ENCODE measurements around the gene EEF1B2. TPM values are rescaled to one million over a fixed set of nuclear protein-coding genes. Genes with fewer than 3 reads are reported as not detected.
"Not testable (repeated sequence)": the region's sequence is repeated elsewhere in the genome, so short reads cannot be mapped to it uniquely, and the experiment has no call there.

EEF1B2 gene
- total and polyA plus RNA-seq, 5 experiments from 2014 or later = 1,094 to 1,693 (median 1,324) TPM

DNA sequence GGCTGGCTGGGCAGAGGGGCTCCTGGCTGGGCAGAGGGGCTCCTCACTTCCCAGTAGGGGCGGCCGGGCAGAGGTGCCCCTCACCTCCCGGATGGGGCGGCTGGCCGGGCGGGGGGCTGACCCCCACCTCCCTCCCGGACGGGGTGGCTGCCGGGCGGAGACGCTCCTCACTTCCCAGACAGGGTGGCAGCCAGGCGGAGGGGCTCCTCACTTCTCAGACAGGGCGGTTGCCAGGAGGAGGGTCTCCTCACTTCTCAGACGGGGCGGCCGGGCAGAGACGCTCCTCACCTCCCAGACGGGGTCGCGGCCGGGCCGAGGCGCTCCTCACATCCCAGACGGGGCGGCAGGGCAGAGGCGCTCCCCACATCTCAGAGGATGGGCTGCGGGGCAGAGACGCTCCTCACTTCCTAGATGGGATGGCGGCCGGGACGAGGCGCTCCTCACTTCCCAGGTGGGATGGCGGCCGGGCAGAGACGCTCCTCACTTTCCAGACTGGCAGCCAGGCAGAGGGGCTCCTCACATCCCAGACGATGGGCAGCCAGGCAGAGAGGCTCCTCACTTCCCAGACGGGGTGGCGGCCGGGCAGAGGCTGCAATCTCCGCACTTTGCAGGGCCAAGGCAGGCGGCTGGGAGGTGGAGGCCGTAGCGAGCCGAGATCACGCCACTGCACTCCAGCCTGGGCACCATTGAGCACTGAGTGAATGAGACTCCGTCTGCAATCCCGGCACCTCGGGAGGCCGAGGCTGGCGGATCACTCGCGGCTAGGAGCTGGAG is 12.1 kb downstream of the EEF1B2 start:
- H3K4me1 Mint-ChIP-seq, POLR2A ChIA-PET, H3K27ac Mint-ChIP-seq, H3K36me3 Mint-ChIP-seq, H3K4me3 Mint-ChIP-seq, ATAC-seq, H3K9me3 Mint-ChIP-seq, DNase-seq: not testable (repeated sequence)
- H3K27me3 Mint-ChIP-seq = peaks cover 0 to 10% (median 1%) of the 10 kb centered on the region in 5 donors

DNA sequence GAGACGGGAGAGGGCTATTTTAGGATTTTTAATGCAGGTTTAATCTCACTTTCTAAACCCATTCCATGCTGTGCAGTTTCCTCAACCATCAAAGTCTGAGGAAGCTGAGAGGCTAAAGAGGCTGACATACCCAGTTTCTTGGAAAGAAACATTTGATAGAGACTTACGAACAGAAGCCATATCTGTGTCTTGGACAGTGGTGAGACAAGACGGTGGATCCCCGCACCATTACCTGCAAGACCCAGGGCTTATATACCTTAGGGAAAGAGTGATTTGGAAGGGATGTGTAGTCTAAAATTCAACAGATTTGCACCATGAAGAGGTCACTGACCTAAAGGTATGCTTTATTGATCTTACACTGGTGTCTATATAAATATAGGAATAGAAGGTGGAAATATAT is 13.5 kb downstream of the EEF1B2 start:
- POLR2A ChIA-PET = no interaction called here
- no peak overlapping the region for H3K27ac Mint-ChIP-seq
- DNase-seq = no peak
- H3K4me1 Mint-ChIP-seq = peaks cover 0 to 2% (median 0%) of the 10 kb centered on the region in 4 donors
- no peaks in the 10 kb centered on the region for H3K9me3 Mint-ChIP-seq
- peaks cover 0 to 11% (median 1%) of the 10 kb centered on the region in 5 donors for H3K27me3 Mint-ChIP-seq
- ATAC-seq = no peak
- H3K4me3 Mint-ChIP-seq = no peak overlapping the region
- H3K36me3 Mint-ChIP-seq = peaks cover 0 to 9% (median 0%) of the 10 kb centered on the region in 3 donors

DNA sequence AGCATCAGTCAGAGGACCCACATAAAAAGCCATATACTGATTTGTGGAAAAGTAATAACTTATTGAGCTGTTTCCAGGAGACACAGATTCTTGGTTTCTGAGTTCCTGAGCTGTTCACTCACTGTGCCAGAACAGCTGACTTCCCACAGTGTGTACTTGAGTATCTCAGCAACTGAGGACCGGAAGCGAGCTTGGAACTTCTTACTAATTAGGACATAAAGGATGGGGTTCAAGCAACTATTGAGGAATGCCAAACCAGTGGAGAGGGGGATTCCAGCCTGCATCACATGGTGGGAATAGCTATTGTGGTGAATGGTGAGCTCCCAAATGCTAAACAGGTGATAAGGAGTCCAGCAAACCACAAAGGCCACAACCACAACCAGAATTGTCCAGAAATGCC is 16.4 kb downstream of the EEF1B2 start:
- no peaks in the 10 kb centered on the region for H3K36me3 Mint-ChIP-seq
- no peak overlapping the region for H3K4me3 Mint-ChIP-seq
- no peak overlapping the region for H3K27ac Mint-ChIP-seq
- peaks cover 0 to 11% (median 5%) of the 10 kb centered on the region in 5 donors for H3K27me3 Mint-ChIP-seq
- DNase-seq = no peak
- POLR2A ChIA-PET = no interaction called here
- no peaks in the 10 kb centered on the region for H3K9me3 Mint-ChIP-seq
- H3K4me1 Mint-ChIP-seq = peaks cover 0 to 2% (median 0%) of the 10 kb centered on the region in 4 donors
- no peak for ATAC-seq

DNA sequence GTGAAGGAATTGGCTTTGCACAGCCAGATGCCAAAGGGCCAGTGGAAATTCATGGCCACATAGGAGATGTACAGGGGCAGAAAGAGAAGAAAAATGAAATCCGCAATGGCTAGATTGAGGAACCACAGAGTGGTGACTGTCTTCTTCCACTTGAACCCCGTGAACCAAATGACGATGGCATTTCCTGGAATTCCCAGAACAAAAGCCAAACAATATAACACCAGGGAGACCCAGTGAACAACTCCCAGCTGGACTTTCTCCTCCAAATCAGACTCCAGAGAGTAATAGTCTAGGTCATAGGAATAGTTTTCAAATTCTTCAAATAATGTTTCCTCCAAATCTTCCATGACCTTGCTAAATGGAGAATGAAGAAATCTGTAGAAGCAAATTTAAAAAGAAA is 17.2 kb downstream of the EEF1B2 start:
- Mint-ChIP-seq H3K4me1 (peaks cover 0 to 2% (median 0%) of the 10 kb centered on the region in 4 donors), H3K27ac (no peak overlapping the region), H3K4me3 (no peak overlapping the region), H3K9me3 (no peaks in the 10 kb centered on the region), H3K27me3 (peaks cover under 1 to 11% (median 8%) of the 10 kb centered on the region in 5 donors), H3K36me3 (no peaks in the 10 kb centered on the region)
- no peak for DNase-seq
- POLR2A ChIA-PET = no interaction called here
- ATAC-seq = no peak

DNA sequence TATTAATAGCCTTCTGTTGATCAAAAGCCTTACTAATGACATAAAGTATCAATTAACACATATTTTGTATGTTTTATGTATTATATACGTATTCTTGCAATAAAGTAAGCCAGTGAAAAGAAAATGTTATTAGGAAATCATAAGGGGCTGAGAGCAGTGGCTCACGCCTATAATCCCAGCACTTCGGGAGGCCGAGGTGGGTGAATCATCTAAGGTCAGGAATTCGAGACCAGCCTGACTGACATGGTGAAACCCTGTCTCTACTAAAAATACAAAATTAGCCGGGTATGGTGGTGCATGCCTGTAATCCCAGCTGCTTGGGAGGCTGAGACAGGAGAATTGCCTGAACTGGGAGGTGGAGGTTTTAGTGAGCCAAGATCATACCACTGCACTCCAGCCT is 21.8 kb downstream of the EEF1B2 start:
- not testable (repeated sequence) for H3K4me3 Mint-ChIP-seq, H3K27ac Mint-ChIP-seq

DNA sequence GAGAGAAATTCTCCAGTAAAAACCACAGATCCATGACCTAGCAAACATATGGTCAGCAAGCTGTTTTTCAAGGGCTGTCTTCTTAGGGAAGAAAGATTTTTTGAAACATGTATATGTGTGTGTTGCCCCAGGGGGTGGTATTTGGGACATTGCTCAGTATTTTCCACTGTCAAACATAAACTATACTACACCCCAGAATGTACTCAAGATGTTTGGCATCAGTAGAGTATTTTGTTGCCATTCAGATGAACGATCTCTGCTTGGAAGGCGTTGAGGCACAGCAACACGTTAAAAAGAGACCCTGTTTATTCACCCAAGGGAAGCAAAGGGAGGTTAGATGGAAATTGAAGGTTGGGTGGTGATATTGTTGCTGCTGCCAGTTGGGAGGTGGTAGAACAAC is 30.0 kb downstream of the EEF1B2 start:
- ATAC-seq (no peak), DNase-seq (no peak)
- POLR2A ChIA-PET = no interaction called here
- no peaks in the 10 kb centered on the region for H3K4me1 Mint-ChIP-seq
- H3K36me3 Mint-ChIP-seq = no peaks in the 10 kb centered on the region
- no peaks in the 10 kb centered on the region for H3K9me3 Mint-ChIP-seq
- no peak overlapping the region for H3K4me3 Mint-ChIP-seq
- H3K27me3 Mint-ChIP-seq = peaks cover 4 to 13% (median 9%) of the 10 kb centered on the region in 5 donors
- H3K27ac Mint-ChIP-seq = no peak overlapping the region

More for the DNA sequence above, 21.8 kb downstream of the EEF1B2 start:
- POLR2A ChIA-PET, H3K9me3 Mint-ChIP-seq, ATAC-seq, H3K36me3 Mint-ChIP-seq, H3K4me1 Mint-ChIP-seq, DNase-seq: not testable (repeated sequence)
- H3K27me3 Mint-ChIP-seq = peaks cover 4 to 11% (median 9%) of the 10 kb centered on the region in 5 donors

DNA sequence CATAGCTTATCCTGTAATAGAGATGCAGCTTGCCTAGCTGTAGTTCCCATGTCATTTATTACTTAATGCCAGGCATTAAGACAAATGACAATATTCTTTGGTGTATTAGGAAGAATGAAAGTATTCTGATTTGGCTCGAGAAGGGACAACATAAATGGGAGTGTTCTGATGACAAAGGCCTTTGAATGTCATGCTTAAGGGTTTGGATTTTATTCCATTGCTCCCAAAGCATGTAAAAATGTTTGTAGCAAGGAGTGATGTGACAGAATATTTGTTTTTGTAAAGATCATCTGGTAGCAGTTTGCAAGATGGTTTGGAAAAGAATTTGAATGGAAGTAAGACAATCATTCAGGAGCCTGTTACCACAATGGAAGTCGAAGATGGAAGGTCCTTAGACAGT is 30.4 kb downstream of the EEF1B2 start:
- H3K36me3 Mint-ChIP-seq = no peaks in the 10 kb centered on the region
- no peaks in the 10 kb centered on the region for H3K4me1 Mint-ChIP-seq
- no peaks in the 10 kb centered on the region for H3K9me3 Mint-ChIP-seq
- ATAC-seq (no peak), DNase-seq (no peak)
- no peak overlapping the region for H3K4me3 Mint-ChIP-seq
- H3K27ac Mint-ChIP-seq = no peak overlapping the region
- H3K27me3 Mint-ChIP-seq = peaks cover 6 to 15% (median 9%) of the 10 kb centered on the region in 5 donors
- POLR2A ChIA-PET = no interaction called here

DNA sequence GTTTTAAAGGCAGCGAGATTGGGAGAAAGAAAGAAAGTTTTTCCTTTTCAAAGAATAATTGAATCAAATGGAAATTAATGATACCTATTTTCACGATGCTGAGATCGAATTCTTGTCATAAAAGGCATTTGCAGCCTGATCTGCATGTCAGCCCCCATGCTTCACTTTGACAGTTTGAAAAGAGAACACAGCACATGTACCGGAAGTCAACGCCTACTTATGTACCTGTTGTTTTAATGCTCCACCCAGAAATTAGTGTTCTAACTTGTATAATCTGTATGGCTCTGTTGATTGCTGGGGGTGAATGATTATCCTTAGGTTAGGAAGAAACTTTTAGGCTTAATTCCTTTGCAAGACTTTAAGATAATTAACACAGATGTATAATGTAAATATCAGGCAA is 31.0 kb downstream of the EEF1B2 start:
- Mint-ChIP-seq H3K9me3 (no peaks in the 10 kb centered on the region), H3K36me3 (no peaks in the 10 kb centered on the region), H3K27ac (peak overlapping the region in 1 of 10 donors; percentile 21), H3K27me3 (peaks cover 7 to 18% (median 9%) of the 10 kb centered on the region in 5 donors), H3K4me3 (no peak overlapping the region), H3K4me1 (no peaks in the 10 kb centered on the region)
- ATAC-seq = no peak
- POLR2A ChIA-PET = no interaction called here
- no peak for DNase-seq

DNA sequence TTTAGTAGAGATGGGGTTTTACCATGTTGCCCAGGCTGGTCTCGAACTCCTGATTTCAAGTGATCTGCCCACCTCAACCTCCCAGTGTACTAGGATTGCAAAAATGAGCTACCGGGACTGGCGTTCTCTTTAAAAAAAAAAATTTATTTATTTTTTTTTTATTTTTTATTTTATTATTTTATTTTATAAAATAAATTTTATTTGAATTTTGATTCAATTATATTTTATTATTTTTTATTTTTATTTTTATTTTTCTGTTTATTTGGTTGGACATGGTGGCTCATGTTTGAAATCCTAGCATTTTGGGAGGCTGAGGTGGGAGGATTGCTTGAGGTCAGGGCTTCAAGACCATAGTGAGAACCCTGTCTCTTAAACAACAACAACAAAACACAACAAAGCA is 32.5 kb downstream of the EEF1B2 start:
- ATAC-seq (no peak), DNase-seq (no peak)
- H3K36me3 Mint-ChIP-seq = no peaks in the 10 kb centered on the region
- no peaks in the 10 kb centered on the region for H3K9me3 Mint-ChIP-seq
- H3K4me3 Mint-ChIP-seq = no peak overlapping the region
- peaks cover 8 to 18% (median 14%) of the 10 kb centered on the region in 5 donors for H3K27me3 Mint-ChIP-seq
- H3K4me1 Mint-ChIP-seq = no peaks in the 10 kb centered on the region
- POLR2A ChIA-PET = no interaction called here
- H3K27ac Mint-ChIP-seq = no peak overlapping the region

DNA sequence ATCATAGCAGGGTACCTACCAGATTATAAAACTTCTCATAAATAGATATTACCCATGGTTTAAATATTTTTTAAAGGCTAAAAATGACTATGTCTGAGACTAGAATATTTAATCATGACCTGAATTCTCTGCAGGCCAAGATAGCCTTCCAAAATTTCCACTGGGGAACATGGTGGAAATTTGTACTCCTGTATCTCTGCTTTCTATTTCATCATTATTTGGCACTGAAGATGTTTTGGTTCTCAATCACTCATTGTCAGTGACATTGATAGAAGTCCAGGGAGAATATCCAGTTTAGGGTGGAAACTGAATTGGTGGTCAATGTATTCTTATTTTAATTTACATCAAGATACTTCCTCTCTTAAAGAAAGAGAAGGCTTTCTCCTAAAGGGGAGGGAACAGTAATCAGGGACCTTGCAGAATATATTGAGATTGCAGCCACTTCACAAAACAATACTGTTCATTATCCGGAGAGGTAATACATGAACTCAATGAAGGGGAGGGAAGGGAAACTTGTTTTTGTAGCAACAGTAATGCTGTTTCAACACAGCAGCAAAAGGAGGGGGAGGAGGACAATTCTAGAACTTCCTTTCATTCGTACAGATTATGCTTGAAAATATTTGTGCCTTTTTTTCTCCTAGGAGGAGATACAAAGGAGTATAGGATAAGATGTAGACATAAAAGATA is 34.1 kb downstream of the EEF1B2 start:
- Mint-ChIP-seq H3K27me3 (peaks cover 7 to 32% (median 20%) of the 10 kb centered on the region in 5 donors), H3K9me3 (no peaks in the 10 kb centered on the region), H3K4me3 (no peak overlapping the region), H3K4me1 (no peaks in the 10 kb centered on the region), H3K27ac (no peak overlapping the region), H3K36me3 (no peaks in the 10 kb centered on the region)
- DNase-seq (no peak), ATAC-seq (no peak)
- POLR2A ChIA-PET = no interaction called here

DNA sequence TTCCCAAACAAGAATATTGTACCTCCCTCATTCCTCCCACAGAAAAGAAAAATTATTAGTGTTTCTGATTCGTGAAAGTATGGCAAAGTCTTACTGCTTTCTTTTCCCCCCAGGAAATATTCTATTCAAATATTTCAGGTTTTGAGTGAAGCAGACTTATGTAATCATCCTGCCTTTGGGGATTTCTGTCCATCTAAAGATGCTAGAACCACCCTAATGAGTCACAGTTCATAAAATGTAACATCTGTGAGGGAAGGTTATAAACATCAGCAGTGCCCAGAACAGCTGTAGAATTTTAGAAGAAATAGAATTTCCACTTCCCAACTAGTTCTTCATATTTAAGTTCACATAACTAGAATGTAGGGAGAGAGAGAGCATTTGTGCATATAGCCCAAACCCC is 39.0 kb downstream of the EEF1B2 start:
- POLR2A ChIA-PET = no interaction called here
- H3K27ac Mint-ChIP-seq = no peak overlapping the region
- H3K36me3 Mint-ChIP-seq = peaks cover 0 to 2% (median 0%) of the 10 kb centered on the region in 3 donors
- H3K27me3 Mint-ChIP-seq = peaks cover 9 to 32% (median 17%) of the 10 kb centered on the region in 5 donors
- H3K9me3 Mint-ChIP-seq = no peaks in the 10 kb centered on the region
- ATAC-seq (no peak), DNase-seq (no peak)
- no peak overlapping the region for H3K4me3 Mint-ChIP-seq
- peaks cover 0 to 1% (median 0%) of the 10 kb centered on the region in 4 donors for H3K4me1 Mint-ChIP-seq

DNA sequence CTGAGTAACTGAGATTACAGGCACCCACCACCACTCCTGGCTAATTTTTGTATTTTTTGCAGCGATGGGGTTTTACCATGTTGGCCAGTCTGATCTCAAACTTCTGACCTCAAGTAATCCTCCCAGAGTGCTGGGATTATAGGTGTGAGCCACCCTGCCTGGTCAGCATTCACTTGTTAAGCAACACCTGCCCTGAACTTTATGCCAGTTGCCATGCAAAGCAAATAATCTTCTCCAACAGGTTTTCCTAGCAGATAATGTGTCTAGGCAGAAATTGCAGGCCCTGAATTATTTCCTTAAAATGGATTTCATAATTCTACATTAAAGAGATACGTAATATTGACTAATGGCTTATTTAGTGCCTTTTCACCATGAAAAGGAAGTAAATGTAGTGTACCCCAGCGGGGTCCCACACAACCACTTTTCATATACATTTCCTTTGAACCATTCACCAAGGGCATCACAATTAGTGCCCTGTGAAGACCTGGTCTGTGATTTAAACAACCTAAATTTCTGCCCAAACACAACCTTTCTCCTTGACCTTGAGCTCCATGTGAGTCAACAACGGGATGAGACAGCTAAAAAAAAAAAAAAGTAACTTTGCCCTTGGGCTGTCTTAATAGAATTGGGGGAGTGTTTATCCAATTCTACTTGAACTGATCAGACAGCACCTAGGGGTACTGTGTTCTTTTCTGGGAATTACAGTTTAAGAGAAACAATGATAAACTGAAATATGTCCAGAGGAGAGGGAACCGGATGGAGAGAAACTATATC is 41.6 kb downstream of the EEF1B2 start:
- no peaks in the 10 kb centered on the region for H3K9me3 Mint-ChIP-seq
- DNase-seq (no peak), ATAC-seq (no peak)
- peaks cover 0 to 4% (median 0%) of the 10 kb centered on the region in 3 donors for H3K36me3 Mint-ChIP-seq
- H3K27me3 Mint-ChIP-seq = peaks cover 4 to 32% (median 14%) of the 10 kb centered on the region in 5 donors
- POLR2A ChIA-PET = no interaction called here
- no peak overlapping the region for H3K4me3 Mint-ChIP-seq
- H3K4me1 Mint-ChIP-seq = peaks cover 0 to 1% (median 0%) of the 10 kb centered on the region in 4 donors
- no peak overlapping the region for H3K27ac Mint-ChIP-seq

DNA sequence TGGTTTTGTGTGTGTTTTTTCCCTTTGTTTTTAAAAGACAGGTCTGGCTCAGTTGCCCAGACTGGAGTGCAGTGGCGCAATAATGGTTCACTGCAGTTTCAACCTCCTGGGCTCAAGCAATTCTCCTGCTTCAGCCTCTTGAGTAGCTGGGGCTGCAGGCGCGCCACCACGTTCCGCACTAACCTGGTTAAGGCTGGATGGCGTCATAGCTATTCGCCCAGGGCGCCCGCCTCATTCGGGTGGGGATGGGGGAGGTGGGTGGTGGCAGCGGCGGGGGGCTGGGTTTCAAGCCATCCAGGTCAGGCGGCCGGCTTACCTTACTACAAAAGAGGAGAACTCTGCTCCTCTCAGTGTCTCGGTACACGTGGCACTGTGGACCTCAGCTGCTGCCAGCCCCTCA is 42.8 kb downstream of the EEF1B2 start:
- POLR2A ChIA-PET = no interaction called here
- DNase-seq (no peak), ATAC-seq (no peak)
- Mint-ChIP-seq H3K36me3 (peaks cover 0 to 4% (median 0%) of the 10 kb centered on the region in 3 donors), H3K27ac (no peak overlapping the region), H3K27me3 (peaks cover 2 to 23% (median 11%) of the 10 kb centered on the region in 5 donors), H3K9me3 (no peaks in the 10 kb centered on the region), H3K4me3 (no peak overlapping the region), H3K4me1 (peaks cover 0 to 1% (median 0%) of the 10 kb centered on the region in 4 donors)
